MM.1S (cell line): ENCODE measurements around the gene ABCC11.

Experiments used
- CTCF ChIP-seq: fragments of 300-600 bp; sonication (generic); IDR thresholded peaks from 2 replicates; pipeline ENCODE4 v1.5.1; 2016; ENCODE audit warnings: antibody characterized with exemption, low read length, mixed read lengths
- EZH2phosphoT487 ChIP-seq: fragments of 300-600 bp; sonication (generic); IDR thresholded peaks from 2 replicates; pipeline ENCODE4 v1.6.1; 2018; ENCODE audit warnings: antibody characterized with exemption, low read length

DNA sequence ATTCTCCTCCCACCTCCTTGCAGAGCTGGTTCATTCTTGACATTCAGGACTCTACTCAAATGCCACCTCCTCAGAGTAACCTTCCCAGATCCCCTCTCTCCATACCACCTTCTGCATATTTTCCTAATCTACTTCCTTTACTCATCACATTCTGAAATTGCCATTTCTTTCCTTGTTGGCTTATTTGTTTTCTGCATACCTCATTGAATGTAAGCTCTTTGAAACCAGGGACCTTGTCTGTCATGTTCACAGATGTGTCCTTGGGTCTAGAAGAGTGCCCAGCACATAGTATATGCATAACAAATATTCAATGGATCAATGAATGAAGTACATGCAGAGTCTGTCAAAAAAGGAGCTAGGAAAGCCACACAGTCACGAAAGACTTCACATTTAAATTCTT, 11.1 kb downstream of the ABCC11 start:
- TF ChIP-seq CTCF: no peak
- no peak for TF ChIP-seq EZH2phosphoT487
